Measurements from ENCODE around the gene TBC1D21.

Gene TBC1D21

DNA sequence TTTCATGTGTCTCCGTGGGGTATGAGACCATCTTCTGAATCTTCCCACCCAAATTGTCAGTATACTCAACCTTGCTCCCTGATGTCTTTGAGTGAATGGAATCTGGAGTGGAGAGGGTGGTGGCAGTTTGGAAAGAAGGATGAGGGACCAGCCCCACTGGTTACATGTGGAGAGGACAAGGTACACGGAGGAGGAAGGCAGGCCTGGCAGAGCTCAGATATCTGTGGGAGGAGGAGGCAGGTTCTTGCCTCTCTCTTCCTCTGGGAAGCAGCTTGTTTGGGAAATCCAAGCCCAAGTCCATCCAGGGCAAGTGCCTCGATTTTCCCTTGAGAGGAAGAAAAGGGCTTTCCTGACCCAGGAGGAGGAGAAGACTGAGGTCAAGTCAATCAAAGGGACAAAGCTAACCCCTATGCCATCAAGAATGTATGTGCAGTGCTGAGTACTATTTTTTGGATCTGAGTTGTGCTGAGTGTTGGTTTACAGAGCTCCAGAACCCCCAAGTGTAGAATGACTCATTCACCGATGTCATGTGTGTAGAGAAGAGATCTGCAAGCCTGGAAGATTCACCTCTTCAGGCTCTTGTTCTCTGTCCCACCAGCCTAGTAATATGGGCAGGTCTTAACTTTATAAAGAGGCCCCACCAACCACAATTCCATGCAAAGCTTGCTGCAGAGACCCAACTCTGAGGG, 33.1 kb downstream of the TBC1D21 start:
- in situ Hi-C loops (cut with MboI; ENCODE audit: low sequenced_read_pairs) = no loop called here

DNA sequence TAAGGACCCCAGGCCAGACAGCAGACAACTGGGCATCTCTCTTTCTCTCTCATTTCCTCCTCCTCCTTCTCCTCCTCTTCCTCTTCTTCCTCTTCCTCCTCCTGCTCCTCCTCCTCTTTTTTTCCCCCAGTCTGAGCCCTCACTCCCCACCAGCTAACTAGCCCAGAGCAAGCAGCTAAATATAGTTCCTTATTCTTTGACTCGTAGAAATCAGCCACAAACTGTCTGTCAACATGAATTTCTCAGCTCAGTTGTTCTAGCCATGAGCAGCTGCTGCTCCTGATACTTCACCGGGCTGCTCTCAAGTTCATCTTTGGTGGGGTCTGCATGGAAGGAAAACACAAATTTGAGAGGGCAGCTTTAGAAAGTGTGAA, 33.7 kb downstream of the TBC1D21 start:
- in situ Hi-C loops (cut with MboI; ENCODE audit: low sequenced_read_pairs) = no loop called here

DNA sequence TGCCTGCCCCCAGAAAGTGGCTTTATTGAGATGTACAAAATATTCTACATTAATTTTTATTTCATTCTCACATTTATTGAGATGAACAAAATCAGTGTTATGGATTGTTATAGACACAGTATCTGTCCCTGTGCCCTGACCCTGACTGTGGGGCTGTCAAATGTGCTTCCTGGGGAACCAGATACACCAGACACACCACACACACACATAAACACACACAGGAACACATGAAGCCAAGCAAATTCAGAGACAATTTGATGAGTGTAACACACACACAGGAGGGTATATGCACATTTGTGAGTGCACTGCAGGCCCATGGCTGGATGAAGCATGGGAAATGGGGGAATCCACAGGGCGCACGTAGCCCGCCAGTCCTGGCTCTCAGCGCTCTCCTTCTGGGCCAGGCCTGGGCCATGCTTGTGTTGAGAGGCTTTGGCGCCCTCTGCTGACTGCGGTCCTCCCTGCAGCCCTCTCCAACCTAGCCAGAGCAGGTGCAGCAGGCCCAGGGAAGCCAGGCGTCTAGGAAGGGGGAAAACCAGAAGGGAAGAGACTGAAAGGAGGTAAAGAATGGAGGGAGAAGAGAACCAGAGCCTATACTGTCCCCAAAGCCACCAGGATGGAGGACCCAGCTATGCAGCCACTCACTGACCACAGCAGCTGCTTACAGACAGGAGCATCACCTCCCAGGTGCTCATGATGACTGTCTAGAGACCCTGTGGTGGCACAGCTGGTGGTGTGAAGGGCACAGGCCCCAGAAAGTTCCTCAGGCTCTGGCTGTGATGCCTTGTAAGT, 34.9 kb downstream of the TBC1D21 start:
- in situ Hi-C loops (cut with MboI; ENCODE audit: low sequenced_read_pairs) = no loop called here

DNA sequence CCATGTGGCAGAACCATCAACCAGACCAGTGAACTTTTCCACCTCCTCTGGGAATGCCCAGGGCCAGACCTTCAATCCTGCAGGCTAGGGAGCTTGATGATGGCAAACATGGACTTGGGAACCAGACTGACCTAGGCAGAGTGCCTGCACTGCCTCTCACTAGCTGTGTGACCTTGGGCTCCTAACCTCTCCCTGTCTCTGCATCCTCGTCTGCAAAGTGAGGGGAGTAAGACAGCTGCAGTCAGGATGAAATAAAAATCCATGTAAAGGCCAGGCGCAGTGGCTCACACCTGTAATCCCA, 35.4 kb downstream of the TBC1D21 start:
- in situ Hi-C loops (cut with MboI; ENCODE audit: low sequenced_read_pairs) = no loop called here

DNA sequence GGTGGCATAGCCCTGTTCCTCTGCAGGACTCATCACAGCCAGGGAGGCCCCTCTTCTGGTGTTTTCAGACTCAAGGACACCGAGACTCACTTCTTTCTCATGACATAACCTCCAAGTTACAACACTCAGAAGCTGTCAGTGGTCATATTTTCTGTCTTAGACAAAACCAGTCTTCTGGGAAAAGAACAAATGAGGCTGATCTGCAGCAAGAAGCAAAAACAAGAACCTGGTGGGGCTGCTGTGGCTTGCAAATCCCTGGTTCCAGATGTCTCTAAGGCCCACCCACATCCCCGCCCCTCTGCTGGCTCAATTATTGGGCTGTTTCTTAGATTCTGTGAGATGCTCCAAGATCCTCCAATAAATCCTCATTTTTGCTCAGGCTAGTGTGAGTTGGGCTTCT, 36.3 kb downstream of the TBC1D21 start:
- in situ Hi-C loops (cut with MboI; ENCODE audit: low sequenced_read_pairs) = no loop called here

DNA sequence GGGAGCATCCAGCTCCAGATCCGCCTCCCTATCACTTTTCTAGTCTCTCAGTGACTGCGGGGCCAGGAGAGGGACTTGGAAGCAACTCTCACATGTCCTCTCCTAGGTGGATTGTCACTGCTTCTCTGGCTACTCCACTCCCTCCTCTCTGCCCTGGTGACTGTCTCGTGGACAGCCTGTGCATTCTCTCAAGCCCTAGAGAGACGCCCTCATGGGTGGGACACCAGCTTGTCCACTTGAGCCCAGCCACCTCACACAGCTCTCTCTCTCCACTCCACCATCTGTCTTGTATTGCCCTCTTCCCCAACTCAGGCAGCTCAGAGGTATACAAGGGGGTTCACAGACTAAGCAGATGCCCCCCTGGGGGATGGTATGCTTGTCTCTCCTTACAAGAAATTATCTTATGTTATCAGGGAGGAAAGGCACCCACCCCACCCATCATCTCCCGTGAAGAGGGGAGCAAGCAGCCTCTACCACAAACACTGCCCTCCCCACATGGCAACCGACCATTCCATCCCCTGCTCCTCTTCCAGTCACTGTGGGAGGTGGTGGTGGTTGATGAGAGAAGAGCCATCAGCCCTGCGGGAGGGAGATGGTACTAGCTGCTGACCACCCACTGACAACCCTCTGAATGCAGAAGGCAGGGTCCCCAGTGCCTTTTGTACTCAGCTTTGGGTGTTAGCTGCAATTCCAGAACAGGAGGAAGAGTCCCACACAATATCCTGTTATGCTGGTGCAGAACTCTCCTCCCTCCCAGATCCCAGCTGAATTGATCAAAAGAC, 37.3 kb downstream of the TBC1D21 start:
- in situ Hi-C loops (cut with MboI; ENCODE audit: low sequenced_read_pairs) = no loop called here

DNA sequence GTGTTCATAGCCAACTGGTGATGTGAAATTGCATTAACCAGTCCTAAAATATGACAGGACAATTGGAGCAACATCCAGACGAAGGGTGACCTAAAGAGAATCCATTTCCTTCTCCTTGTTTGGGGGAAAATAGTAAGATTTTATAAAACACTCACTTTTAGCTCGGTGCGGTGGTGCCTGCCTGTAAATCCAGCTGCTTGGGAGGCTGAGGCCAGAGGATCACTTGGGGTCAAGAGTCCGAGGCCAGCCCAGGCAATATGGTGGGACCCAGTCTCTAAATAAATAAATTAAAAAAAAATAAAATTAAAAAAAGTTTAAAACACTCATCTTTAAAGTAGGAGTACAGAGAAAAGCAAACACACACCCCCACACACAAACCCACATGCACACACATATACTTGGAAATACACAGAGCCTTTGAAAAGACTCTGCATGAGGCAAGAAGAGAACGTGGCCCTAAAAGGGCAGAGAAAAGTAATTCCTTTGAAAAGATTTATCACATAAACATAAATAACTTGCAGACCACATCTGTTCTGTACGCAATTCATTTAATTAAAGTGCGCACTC, 38.7 kb downstream of the TBC1D21 start:
- in situ Hi-C loops (cut with MboI; ENCODE audit: low sequenced_read_pairs) = no loop called here

DNA sequence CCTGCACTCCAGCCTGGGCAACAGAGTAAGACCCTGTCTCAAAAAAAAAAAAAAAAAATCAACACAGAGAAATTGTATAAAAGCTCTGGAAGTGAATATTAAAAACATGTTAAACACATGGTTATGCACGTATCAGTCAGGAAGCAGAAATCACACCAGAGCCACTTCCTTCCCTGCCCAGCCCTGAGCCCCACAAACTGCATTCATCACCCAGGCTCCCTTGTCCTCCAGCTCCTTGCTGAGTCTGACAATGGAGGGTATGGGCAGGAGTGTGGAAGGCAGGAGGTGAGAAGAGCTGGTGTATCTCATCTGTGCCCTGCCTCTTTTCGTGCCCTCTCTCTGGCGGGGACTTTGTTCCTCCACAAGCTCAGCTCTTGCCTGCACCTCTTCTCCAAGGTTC, 40.8 kb downstream of the TBC1D21 start:
- in situ Hi-C loops (cut with MboI; ENCODE audit: low sequenced_read_pairs) = no loop called here

DNA sequence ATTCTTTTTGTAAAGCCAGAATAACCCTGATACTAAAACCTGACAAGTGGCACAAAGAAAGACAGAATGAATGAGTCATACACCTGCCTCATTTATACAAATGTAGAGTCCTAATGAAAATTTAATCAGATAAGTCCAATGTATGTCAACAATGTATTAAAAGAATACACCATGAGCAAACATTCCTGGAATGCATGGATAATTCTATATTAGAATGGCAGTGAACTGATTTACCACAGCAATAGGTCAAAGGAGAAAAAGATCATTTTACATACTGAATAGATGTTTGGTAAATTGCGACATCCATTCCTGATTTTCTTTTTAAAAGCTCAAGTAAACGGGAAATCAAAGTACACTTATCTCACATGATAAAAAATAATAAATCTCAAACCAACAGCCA, 41.7 kb downstream of the TBC1D21 start:
- in situ Hi-C loops (cut with MboI; ENCODE audit: low sequenced_read_pairs) = no loop called here

DNA sequence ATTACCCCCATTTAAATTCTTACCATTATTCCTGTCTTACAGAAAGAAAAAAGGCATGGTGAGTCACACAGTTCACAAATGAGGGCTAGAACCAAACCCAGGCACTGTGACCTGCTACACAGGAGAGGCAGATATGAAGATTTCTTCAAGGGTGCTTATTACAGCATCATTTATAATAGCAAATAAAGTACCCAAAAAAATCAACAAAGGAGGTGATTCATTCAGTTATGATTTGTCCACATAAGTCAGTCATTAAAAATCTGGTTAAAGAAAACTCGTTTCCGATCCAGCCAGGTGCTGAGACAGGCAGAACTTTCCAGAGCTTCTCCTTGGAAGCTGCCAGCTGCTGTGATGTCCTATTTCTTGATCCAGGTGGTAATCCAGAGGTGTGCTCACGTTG, 45.4 kb downstream of the TBC1D21 start:
- in situ Hi-C loops (cut with MboI; ENCODE audit: low sequenced_read_pairs) = no loop called here

DNA sequence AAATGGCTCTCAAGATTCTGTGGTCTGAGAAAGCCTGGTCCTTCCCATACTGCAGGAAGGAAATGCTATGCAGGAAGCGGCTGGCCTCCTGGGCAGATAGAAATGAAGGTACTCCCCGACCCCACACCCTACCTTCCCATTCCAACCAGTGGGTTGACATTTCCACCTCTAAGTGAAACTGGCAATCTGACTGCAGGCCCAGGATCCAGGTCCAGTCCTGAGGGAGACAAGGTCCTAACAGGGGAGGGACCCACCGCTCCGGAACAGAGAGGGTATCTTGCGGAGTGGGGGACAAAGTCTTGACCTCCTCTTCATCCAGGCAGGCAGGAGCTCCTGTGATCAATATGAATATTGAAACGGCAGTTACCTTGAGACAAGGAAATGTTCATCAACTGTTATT, 46.3 kb downstream of the TBC1D21 start:
- in situ Hi-C loops (cut with MboI; ENCODE audit: low sequenced_read_pairs) = no loop called here

DNA sequence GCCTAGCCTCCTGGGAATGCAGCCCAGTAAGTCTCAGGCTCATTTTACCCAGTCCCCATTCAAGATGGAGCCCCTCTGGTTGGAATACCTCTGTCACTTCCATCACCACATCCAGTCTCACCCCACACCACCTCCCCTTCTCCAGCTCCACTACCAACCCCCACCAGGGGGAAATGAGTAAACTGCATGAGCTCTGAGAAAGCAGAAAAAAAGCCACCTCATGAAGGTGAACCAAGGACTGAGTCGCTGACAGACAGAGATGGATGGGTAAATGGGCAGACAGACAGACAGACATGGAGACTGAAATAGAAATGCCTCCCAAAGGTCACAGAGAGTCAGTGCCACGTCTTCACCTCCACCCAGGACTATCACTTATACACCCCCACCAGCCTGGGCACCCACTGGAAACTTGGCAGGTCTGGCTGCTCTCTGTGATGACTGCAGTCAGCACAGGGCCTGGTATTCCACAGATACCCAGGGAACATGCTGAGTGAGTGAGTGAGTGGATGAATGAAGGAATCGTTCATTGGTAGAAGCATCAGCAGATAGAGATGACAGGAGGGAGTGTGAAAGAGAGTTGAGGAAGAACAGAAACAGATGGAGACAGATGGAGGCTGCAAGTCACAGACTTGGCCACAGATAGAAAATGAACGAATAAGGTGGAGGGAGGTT, 48.0 kb downstream of the TBC1D21 start:
- in situ Hi-C loops (cut with MboI; ENCODE audit: low sequenced_read_pairs) = no loop called here

DNA sequence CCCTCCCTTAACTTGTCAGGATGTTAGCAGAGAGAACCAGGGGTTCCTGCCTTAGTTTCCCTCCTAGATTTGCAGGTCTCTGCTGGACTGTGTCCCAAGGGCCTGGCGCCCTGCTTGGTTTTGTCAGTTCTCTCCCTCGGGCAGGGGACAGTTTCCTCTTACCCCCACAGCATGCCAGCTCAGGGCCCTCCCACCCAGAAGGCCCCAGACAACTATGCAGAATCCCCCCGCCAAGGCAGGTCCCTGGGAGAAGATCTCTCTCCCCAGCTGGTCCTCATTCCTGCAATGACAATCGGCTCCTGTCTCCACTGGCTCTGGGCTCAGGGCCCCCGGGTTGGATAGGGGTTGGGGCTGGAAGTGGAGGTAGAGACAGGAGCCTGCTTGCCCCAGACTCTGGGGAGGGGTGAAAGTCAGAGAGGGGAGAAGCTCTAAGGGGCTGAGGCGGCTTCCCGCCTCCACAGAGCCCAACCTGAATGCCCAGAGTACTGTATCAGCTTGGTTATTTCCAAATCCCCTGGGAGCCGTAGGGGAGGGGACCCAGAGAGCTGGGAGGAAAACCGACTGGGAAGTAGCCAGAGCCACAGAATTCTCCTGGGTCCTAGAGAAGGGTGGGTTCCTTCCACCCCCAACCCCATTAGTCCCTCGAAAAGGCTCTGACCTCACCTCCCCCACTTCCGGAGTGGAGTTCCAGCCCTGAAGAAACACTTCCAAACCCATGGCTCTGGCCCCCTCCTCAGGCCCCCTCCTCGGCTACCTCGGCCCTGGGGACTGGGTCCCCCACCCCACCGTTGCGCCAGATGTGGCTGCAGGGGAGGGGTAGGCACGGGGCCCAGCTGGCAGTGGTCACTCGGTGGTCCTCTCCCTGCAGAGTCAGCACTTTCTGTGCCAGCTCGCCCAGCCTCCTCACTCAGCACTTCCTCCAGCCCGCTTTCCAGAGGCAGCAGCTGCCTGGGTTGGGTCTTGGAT, 49.1 kb downstream of the TBC1D21 start:
- in situ Hi-C loops (cut with MboI; ENCODE audit: low sequenced_read_pairs) = no loop called here

DNA sequence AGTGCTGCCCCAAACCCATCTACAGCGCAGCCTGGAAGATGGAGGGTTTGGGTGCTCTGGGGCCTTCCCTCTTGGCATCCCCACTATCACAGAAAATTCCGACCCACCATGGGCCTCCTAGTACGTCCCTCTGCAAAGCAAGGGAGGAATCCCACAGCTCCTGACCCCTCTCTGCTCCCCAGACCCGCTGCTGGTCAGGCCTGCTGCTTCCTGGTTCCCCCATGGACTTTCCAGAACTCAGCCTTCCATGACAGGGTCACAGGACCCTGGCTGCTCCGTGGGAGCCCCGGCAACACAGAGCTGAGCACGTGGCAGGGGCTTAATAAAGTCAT, 49.8 kb downstream of the TBC1D21 start:
- in situ Hi-C loops (cut with MboI; ENCODE audit: low sequenced_read_pairs) = no loop called here

DNA sequence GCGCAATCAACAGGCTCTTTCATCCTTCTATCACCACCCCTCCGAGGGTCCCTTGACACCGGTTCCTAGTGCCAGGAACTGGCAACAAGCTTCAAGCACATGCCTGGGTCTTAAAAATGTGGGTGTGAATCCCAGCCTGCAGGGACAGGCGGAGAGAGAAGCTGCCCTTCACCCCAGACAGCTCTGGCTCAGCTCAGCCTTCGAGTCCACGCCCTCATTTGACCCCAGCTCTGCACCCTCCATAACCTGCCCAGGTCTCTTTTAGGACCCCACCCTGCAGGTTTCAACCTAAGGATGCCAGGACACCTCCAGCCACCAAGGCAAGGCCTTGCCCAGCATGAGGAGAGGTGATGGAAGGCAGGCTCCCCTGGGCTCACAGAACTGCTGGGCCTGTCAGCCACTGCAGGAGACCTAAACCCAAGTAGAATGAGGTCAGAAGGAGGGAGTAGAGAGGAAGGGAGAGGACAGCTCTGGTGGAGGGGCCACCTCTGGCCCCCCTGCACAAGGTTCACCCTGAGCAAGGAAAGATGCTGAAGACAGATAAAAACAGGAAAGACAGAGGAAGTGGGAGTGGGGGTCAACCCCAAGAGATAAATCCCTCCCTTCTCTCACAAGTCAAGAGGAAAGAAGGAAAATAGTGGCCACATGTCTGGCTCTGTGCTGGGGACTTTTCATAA, 50.3 kb downstream of the TBC1D21 start:
- in situ Hi-C loops (cut with MboI; ENCODE audit: low sequenced_read_pairs) = no loop called here

DNA sequence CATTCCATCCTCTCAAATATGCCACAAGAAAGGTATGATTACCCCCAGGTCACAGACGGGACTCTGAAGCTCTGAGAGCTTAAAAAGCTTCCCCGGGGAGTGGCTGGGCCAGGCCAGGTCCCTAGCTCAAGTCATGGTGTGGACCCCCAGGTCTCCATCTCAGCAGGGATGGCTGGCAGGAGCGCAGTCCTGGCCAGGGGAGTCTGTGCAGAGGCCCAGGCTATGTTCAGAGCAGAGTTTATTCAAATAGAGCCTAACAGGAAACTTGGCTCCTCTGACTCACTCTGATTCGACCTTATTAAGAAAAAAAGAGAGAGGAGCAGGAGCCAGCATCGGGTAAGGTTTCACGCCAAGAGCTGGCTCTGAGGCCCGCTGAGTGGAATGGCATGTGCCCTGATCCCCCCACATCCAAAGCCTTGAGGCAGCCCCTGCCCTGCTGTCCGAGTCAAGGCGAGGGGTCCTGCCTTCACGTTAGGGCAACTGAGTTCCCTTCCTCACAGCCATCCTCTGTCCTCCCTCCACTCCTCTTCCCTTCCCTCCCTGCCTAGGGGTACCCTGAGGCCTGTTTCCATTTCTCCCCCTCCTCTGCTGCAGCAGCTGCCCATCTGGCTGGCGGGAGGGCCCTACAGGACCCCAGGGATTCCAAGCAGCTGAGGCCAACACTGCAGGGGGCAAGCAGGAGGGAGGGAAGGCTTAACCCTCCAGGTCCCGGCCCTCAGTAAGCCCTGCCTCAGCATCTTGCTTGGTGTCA, 51.0 kb downstream of the TBC1D21 start:
- in situ Hi-C loops (cut with MboI; ENCODE audit: low sequenced_read_pairs) = no loop called here

DNA sequence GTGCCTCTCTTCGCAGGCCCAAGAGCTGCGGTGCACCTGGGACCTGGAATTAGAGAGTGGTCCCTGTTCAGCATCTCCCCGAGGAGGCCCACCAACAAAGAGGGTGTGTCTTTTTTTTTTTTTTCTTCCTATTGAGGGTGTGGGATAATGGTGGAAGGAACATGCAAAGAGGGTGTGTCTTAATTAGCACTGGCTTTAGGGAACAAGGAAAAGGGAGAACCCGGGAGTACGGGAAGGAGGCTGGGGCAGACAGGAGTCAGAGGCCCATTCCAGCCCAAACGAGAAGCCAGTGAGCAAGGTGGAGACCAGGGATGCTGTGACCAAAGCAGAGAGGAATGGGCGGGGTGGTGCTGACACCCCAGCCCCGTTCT, 52.5 kb downstream of the TBC1D21 start:
- in situ Hi-C loops (cut with MboI; ENCODE audit: low sequenced_read_pairs) = no loop called here

DNA sequence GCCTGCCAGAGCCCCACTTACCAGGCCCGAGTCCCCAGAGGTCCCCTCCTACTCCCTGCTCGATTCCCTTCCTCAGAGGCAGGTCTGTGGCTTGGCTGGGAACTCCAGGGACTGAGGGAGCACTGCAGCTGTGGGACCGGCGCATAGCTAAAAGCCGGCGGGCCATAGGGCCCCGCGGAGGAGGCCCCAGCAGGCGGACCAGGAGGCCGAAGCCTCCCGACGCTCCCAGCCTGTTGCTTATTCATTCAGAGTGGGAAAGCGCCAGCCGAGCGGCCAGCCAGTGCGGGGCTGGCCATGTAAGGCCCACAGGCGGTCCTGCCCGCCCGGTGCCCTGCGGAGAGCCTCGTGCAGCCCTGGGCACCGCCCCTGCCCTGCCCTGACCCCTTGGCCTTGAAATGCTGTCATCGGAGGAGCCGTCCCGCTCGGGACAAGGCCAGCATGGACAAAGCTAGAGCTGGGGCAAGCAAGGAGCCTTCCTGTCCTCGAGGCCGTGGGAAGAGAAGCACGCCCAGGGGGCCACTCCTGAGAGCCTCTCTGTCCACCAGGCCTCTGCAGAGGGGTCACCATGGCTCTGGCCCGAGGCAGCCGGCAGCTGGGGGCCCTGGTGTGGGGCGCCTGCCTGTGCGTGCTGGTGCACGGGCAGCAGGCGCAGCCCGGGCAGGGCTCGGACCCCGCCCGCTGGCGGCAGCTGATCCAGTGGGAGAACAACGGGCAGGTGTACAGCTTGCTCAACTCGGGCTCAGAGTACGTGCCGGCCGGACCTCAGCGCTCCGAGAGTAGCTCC, 53.0 kb downstream of the TBC1D21 start, which contains the start of gene LOXL1:
TSS of gene LOXL1 (plus strand) at position 244 of the 784 bp plus-strand sequence. CDS start at position 566, 322 bp downstream.
- in situ Hi-C loops (cut with MboI; ENCODE audit: low sequenced_read_pairs) = no loop called here
